Neural cell (in vitro differentiated cells): ENCODE data around the gene ANKRD44. TPM values are rescaled to one million over a fixed set of nuclear protein-coding genes. Genes with fewer than 3 reads are reported as not detected.

Experiments
- H2AFZ ChIP-seq: fragments of 200-600, 300-800 bp; sonication (generic), shearing (Covaris generic); 2 replicates; pipeline ENCODE4 v1.6.0; 2014; ENCODE audit warnings: low read depth, mild to moderate bottlenecking, antibody characterized with exemption, low read length, moderate library complexity
- H3F3A ChIP-seq: fragments of 200-600 bp; shearing (Covaris generic); 2 replicates; pipeline ENCODE4 v1.6.1; 2016; ENCODE audit warnings: mild to moderate bottlenecking, moderate library complexity, mixed read lengths, antibody characterized with exemption, low read length; ENCODE audit not compliant: insufficient read depth, poor library complexity, severe bottlenecking
- H3K27ac ChIP-seq: fragments of 200-600, 300-800 bp; sonication (generic), shearing (Covaris generic); 2 replicates; pipeline ENCODE4 v1.5.1; 2014; ENCODE audit warnings: mild to moderate bottlenecking, low read length, moderate library complexity
- H3K27me3 ChIP-seq: fragments of 300-800, 200-600 bp; sonication (generic), shearing (Covaris generic); 2 replicates; pipeline ENCODE4 v1.6.0; 2014; ENCODE audit warnings: mild to moderate bottlenecking, low read depth, low read length, moderate library complexity; ENCODE audit not compliant: insufficient read depth
- H3K36me3 ChIP-seq: fragments of 300-800, 200-600 bp; sonication (generic), shearing (Covaris generic); 2 replicates; pipeline ENCODE4 v1.5.1; 2014; ENCODE audit warnings: mild to moderate bottlenecking, antibody characterized with exemption, low read length, moderate library complexity; ENCODE audit not compliant: insufficient read depth
- H3K4me2 ChIP-seq: fragments of 300-800, 200-600 bp; sonication (generic), shearing (Covaris generic); 2 replicates; pipeline ENCODE4 v1.6.0; 2014; ENCODE audit warnings: mild to moderate bottlenecking, low read length
- H3K4me3 ChIP-seq: fragments of 300-800, 200-600 bp; sonication (generic), shearing (Covaris generic); 2 replicates; pipeline ENCODE4 v1.5.1; 2014; ENCODE audit warnings: mild to moderate bottlenecking, low read length, moderate library complexity
- H3K79me2 ChIP-seq: fragments of 200-600 bp; shearing (Covaris generic); replicated peaks from 2 replicates; pipeline ENCODE4 v1.6.0; 2014; ENCODE audit warnings: mild to moderate bottlenecking, low read length, moderate library complexity; ENCODE audit not compliant: insufficient read depth
- H3K9ac ChIP-seq: fragments of 300-800, 200-600 bp; sonication (generic), shearing (Covaris generic); 2 replicates; pipeline ENCODE4 v1.6.1; 2016; ENCODE audit warnings: mild to moderate bottlenecking, low read length, mixed read lengths
- H3K9me2 ChIP-seq: fragments of 200-600 bp; shearing (Covaris generic); 2 replicates; pipeline ENCODE4 v1.6.1; 2016; ENCODE audit warnings: mild to moderate bottlenecking, low read length, mixed read lengths; ENCODE audit not compliant: insufficient read depth
- H3K9me3 ChIP-seq: fragments of 200-600, 300-800 bp; sonication (generic), shearing (Covaris generic); 2 replicates; pipeline ENCODE4 v1.6.1; 2016; ENCODE audit warnings: mild to moderate bottlenecking, mixed run types, low read length, moderate library complexity, mixed read lengths
- H4K20me1 ChIP-seq: fragments of 200-600 bp; shearing (Covaris generic); 2 replicates; pipeline ENCODE4 v1.6.1; 2016; ENCODE audit warnings: mild to moderate bottlenecking, mixed run types; ENCODE audit not compliant: insufficient read depth
- EP300 ChIP-seq: fragments of 450-650 bp; conservative IDR thresholded peaks from 2 replicates; pipeline ENCODE4 v1.6.1; 2014; ENCODE audit warnings: antibody characterized with exemption, mild to moderate bottlenecking, moderate library complexity; ENCODE audit not compliant: poor library complexity, severe bottlenecking
- EZH2 ChIP-seq: fragments of 200-600, 300-800 bp; shearing (Covaris generic), sonication (generic); IDR thresholded peaks from 2 replicates; pipeline ENCODE4 v1.6.1; 2014; ENCODE audit warnings: antibody characterized with exemption, low read length, borderline replicate concordance, mild to moderate bottlenecking; ENCODE audit not compliant: insufficient read depth, poor library complexity, severe bottlenecking
- MXI1 ChIP-seq: fragments of 450-650 bp; conservative IDR thresholded peaks from 2 replicates; pipeline ENCODE4 v1.6.1; 2014; ENCODE audit warnings: antibody characterized with exemption, mild to moderate bottlenecking; ENCODE audit not compliant: poor library complexity, severe bottlenecking
- POLR2AphosphoS5 ChIP-seq: IDR thresholded peaks from 2 replicates; pipeline ENCODE4 v1.6.1; 2012
- RAD21 ChIP-seq: fragments of 450-650 bp; conservative IDR thresholded peaks from 2 replicates; pipeline ENCODE4 v1.6.1; 2014; ENCODE audit warnings: antibody characterized with exemption, mild to moderate bottlenecking, moderate library complexity
- SMC3 ChIP-seq: fragments of 450-650 bp; conservative IDR thresholded peaks from 2 replicates; pipeline ENCODE4 v1.6.1; 2014; ENCODE audit warnings: antibody characterized with exemption, mild to moderate bottlenecking, moderate library complexity; ENCODE audit not compliant: poor library complexity
- TAF1 ChIP-seq: IDR thresholded peaks from 2 replicates; pipeline ENCODE4 v1.6.1; 2012; ENCODE audit warnings: low read depth
- polyA plus RNA-seq: library from polyadenylated mRNA; depleted of rRNA; stranded (reverse); fragments of >200 nt; gene quantifications from 2 replicates; pipeline ENCODE4 v1.2.3, GENCODE V29; 2014
- TF ChIP-seq, protein P1 (sequence below): fragments of 450-650 bp; IDR thresholded peaks from 2 replicates; pipeline ENCODE4 v1.5.1; 2014; ENCODE audit warnings: antibody characterized with exemption, mild to moderate bottlenecking, moderate library complexity; ENCODE audit not compliant: poor library complexity, severe bottlenecking
- TF ChIP-seq, protein P2 (sequence below): IDR thresholded peaks from 2 replicates; pipeline ENCODE4 v1.6.1; 2012; ENCODE audit warnings: borderline replicate concordance

The ANKRD44 gene
- polyA plus RNA-seq, 1 donor from 2014 or later = 94.3 TPM

- H3K36me3 ChIP-seq = no peaks in the 10 kb centered on the region
- TF ChIP-seq POLR2AphosphoS5 (no peak), MXI1 (no peak)
- no peak overlapping the region for H2AFZ ChIP-seq
- no peaks in the 10 kb centered on the region for H3K27me3 ChIP-seq
- no peak overlapping the region for H3K4me3 ChIP-seq
- H3K9ac ChIP-seq = no peak overlapping the region
- H3F3A ChIP-seq = no peaks in the 10 kb centered on the region
- H3K9me2 ChIP-seq = no peaks in the 10 kb centered on the region
- no peaks in the 10 kb centered on the region for H4K20me1 ChIP-seq
- no peaks in the 10 kb centered on the region for H3K79me2 ChIP-seq
- H3K27ac ChIP-seq = no peak overlapping the region
- H3K9me3 ChIP-seq = no peaks in the 10 kb centered on the region
- H3K4me2 ChIP-seq = no peak overlapping the region
These were observed 54.6 kb downstream of the ANKRD44 start for GRCh38 chr2:197256021-197256420.

- Histone ChIP-seq H4K20me1 (no peaks in the 10 kb centered on the region), H3K4me3 (no peak overlapping the region), H3K36me3 (no peaks in the 10 kb centered on the region), H3K27me3 (no peaks in the 10 kb centered on the region), H3K9me3 (no peaks in the 10 kb centered on the region), H3K9ac (no peak overlapping the region), H3F3A (no peaks in the 10 kb centered on the region), H3K9me2 (no peaks in the 10 kb centered on the region), H2AFZ (no peak overlapping the region), H3K4me2 (no peak overlapping the region), H3K79me2 (no peaks in the 10 kb centered on the region), H3K27ac (no peak overlapping the region)
- TF ChIP-seq POLR2AphosphoS5 (no peak), TAF1 (no peak), EP300 (no peak), EZH2 (no peak), SMC3 (no peak), RAD21 (no peak), MXI1 (no peak)
- TF ChIP-seq, protein P1, sequence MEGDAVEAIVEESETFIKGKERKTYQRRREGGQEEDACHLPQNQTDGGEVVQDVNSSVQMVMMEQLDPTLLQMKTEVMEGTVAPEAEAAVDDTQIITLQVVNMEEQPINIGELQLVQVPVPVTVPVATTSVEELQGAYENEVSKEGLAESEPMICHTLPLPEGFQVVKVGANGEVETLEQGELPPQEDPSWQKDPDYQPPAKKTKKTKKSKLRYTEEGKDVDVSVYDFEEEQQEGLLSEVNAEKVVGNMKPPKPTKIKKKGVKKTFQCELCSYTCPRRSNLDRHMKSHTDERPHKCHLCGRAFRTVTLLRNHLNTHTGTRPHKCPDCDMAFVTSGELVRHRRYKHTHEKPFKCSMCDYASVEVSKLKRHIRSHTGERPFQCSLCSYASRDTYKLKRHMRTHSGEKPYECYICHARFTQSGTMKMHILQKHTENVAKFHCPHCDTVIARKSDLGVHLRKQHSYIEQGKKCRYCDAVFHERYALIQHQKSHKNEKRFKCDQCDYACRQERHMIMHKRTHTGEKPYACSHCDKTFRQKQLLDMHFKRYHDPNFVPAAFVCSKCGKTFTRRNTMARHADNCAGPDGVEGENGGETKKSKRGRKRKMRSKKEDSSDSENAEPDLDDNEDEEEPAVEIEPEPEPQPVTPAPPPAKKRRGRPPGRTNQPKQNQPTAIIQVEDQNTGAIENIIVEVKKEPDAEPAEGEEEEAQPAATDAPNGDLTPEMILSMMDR = no peak
- TF ChIP-seq, protein P2, sequence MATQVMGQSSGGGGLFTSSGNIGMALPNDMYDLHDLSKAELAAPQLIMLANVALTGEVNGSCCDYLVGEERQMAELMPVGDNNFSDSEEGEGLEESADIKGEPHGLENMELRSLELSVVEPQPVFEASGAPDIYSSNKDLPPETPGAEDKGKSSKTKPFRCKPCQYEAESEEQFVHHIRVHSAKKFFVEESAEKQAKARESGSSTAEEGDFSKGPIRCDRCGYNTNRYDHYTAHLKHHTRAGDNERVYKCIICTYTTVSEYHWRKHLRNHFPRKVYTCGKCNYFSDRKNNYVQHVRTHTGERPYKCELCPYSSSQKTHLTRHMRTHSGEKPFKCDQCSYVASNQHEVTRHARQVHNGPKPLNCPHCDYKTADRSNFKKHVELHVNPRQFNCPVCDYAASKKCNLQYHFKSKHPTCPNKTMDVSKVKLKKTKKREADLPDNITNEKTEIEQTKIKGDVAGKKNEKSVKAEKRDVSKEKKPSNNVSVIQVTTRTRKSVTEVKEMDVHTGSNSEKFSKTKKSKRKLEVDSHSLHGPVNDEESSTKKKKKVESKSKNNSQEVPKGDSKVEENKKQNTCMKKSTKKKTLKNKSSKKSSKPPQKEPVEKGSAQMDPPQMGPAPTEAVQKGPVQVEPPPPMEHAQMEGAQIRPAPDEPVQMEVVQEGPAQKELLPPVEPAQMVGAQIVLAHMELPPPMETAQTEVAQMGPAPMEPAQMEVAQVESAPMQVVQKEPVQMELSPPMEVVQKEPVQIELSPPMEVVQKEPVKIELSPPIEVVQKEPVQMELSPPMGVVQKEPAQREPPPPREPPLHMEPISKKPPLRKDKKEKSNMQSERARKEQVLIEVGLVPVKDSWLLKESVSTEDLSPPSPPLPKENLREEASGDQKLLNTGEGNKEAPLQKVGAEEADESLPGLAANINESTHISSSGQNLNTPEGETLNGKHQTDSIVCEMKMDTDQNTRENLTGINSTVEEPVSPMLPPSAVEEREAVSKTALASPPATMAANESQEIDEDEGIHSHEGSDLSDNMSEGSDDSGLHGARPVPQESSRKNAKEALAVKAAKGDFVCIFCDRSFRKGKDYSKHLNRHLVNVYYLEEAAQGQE = no peak
These were observed 55.0 kb downstream of the ANKRD44 start for GRCh38 chr2:197255543-197255942.
